Stimulated activated CD8-positive, alpha-beta memory T cell treated with anti-CD3 and anti-CD28 coated beads, Interleukin-7, amount 100 ng/mL, for 4 hours (primary cell): ENCODE measurements around the gene FOXC2.
"Not testable (repeated sequence)": the region's sequence is repeated elsewhere in the genome, so short reads cannot be mapped to it uniquely, and the experiment has no call there.

Experiments
- DNase-seq, 2 donors: peaks; one replicate each; pipeline ENCODE4 v3.0.0-alpha.2; 2020; ENCODE audit warnings: low read depth in 2 of 2

Gene FOXC2

DNA sequence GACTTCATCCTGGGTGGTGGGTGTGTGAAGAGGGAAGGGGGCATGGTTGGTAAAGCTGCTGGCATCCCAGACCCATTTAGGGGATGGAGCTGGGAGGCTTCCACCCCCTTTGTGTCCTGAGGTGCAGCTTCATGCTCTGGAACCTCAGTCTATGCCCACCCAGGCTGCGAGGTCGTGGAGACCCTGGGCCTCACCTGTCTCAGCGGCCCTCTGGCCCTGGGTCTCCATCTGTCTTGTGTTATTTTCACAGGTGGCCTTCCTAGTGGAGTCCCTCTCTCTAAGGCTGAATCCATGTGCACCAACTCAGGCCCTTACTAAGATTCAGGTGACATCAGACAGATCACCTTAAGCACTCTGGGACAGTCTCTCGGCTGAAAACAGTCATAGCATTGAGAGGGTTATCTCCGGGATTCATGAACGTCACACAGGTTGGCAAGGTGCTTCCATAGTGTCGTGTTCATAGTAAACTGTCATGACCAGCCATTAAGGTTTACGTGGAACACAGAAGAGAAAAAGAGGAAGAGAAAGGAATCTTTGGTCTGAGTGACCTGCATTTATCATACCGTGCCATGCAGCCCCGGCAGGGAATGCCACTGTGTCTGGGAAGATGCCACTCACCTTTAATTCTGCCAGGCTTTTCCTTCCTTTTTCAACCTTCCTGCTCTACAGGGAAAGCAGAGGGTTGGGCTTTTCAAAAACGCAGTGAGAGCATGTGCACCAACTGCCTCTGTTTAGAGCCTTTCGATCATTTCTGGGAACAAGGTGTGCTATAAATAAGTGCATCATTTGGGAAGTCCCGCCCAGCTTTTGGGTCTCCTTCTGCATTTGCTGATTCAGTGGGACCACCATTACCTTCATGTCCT is 7.2 kb downstream of the FOXC2 start:
- no peak for DNase-seq

DNA sequence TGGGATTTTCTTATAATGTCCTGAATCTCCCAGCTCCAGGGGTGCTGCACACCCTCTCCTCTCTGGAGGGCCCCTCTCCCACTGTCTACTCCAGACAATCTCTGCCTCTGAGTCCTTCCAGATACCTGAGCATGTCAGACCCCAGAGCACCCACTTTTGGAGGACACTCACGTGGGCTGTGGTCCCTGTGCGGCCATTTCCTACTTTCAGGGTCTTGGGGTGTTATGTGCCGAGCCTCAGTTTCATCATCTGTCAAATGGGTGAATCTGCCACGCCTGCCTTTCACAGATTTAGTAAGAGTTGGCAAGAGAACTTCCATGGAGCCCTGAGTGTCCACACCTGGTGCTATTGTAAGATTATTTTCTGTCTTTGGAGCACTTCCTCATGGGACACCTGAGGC is 8.0 kb downstream of the FOXC2 start:
- DNase-seq: no peak

DNA sequence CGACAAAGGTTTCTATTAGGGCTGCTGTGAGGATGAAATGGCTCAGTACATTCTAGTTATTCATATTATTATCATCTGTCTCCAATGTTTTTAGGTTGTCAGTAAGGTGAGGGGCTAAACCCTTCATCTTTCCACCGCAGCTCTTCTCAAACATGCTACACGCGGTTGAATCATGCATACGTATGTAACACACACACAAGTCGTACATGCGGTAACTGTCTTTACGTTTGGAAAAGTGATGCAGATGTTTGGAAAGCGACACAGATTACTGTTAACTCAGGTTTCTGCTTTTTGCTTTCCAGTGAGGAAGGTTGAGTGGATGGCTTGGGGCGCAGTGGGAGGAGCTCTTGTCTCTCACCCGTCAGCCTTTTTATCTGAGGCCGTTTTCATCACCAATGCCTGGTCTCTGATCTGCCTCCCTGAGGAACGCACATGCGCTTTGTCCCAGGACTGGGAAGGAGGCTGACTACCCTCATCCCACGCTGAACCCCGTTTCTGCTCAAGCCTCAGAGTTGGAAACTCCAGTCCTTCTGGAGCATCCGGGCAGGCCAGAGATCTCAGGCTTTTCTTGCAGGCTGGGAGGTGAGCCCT is 8.6 kb downstream of the FOXC2 start:
- no peak for DNase-seq

DNA sequence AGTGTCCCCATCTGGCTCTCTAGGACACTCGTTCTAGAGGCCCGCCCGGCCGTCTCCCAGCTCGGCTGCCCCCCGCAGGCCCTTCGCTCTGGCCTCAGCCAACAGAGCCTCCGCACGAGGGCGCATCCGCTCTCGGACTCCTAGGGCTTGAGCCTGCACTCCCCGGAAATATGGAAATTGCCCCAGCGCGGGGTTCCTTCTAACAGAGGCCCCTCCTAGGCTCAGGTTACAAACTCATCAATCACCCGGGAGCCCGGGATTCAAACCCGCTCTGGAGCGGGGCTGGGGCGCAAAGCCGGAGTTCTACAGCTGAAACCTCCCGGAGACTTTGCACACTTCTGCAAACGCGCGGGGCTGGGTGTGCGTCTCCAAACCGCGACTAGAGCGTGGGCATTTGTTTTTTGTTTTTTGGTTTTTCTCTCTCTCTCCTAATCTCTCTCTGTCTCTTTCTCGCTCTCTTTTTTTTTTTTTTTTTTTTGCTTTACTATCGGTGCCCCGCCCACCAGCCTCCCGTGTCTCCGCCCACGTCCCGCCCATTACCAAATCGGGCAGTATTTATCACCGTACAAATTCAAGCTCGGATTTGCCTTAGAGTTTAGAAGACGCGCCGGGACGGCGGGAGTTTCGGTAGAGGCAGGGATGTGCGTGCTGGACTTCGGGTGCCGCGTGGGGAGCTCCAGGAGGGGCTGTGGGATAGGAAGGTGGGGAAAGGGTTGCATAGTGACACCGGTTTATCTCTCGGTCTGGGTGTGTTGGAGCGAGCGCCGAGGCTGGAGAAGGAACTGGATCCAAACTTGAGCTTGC is 9.3 kb downstream of the FOXC2 start:
- DNase-seq: no peak

DNA sequence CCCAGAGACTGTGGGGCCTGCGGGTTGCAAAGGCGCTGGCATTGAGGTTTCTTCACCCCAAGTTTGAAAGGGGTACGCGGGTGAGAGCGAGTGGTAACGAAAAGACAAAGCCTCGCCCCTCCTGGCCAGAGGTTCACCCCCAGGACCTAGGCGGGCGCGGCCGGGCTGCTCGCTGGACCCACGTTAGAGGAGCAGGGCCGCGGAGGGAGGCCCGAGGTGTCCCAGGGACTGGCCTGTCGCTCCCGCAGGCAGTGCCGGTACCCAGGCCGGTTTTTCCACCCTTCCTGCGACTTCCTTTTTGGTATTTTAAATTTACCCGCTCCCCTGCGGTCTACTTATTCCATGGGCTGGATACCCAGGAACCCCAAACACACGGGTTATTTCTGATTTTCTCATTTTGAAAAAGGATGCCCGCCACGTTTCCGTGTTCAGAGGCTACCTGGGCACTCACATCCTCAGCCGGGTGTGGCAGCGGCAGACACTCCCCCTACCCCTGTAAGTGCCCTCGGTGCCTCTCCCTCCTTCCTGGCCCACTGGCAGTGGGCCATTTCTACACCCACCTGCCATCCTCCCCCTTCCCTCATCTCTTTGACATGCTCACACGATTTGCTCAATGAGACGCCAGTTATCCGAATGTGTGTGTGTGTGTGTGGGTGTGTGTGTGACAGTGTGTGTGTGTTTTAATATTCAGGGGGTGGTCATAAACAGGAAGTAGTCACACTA is 10.1 kb downstream of the FOXC2 start:
- DNase-seq: no peak

DNA sequence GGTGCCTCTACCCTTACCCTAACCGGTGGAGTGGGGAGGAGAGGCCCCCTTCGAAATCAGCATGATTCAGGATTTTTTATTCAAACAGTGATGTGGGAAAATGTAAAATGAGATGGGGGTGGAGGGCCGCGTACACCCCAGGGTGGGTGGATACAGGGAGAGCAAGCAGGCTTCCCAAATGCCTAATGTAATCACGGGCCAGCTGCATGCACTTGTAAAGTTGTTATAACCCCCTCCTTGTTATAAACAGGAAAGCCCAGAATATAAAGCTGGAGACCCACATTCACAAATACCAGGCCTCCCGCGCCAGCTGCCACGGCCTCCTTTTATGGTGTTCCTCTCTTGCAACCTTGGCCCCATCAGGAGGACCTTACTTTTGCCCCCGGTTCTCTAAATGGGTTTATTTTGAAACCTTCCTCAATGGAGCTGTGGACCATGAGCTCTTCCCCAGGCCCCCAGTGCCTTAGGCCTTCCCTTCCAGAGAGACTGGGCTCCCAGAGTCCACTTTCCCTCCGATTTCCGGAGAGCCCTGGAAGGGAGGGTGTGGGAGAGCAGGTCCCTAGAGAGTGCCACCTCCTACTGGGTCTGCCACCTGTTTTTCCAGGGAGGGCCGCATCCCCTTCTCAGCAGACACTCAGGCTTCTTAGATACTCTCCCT is 10.8 kb downstream of the FOXC2 start:
- no peak for DNase-seq

DNA sequence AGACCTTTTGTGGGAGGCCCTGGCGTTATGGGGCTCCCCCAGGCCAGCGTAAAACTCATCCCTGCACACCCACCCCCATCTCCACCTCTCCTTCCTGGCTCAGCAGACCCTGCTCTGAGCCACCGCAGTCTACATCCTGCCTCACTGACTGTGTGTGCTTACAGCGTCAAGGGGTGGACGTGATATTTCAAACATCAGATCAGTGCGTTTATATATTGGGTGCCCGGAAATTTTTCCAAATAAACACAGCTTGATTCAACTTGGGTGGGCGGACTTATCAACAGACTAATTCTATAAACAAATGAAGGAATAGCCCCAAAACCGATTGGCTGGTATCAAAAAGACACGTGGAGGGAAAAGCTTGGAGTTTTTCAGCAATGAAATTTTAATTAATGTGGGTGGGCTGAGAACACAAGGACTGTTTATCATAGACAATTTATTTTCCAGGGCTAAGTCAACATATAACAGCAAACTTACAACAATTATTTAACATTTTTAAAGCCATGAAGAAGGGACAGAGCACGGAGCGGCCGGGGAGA is 11.5 kb downstream of the FOXC2 start, which contains the start of gene FOXL1:
FOXL1 (plus strand) TSS at position 489 of the 539 bp plus-strand sequence. CDS start 175 bp downstream, outside the sequence.
- no peak for DNase-seq

DNA sequence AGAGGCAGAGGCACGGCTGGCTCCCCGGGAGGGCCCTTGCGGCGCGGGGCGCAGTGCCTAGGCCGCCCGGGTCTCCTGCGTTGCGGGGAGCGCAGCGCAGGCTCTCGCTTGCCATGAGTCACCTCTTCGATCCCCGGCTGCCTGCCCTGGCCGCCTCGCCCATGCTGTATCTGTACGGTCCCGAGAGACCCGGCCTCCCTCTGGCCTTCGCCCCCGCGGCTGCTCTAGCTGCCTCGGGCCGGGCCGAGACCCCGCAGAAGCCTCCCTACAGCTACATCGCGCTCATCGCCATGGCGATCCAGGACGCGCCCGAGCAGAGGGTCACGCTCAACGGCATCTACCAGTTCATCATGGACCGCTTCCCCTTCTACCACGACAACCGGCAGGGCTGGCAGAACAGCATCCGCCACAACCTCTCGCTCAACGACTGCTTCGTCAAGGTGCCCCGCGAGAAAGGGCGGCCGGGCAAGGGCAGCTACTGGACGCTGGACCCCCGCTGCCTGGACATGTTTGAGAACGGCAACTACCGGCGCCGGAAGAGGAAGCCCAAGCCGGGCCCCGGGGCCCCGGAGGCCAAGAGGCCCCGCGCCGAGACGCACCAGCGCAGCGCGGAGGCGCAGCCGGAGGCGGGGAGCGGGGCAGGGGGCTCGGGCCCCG is 12.1 kb downstream of the FOXC2 start:
- no peak for DNase-seq

DNA sequence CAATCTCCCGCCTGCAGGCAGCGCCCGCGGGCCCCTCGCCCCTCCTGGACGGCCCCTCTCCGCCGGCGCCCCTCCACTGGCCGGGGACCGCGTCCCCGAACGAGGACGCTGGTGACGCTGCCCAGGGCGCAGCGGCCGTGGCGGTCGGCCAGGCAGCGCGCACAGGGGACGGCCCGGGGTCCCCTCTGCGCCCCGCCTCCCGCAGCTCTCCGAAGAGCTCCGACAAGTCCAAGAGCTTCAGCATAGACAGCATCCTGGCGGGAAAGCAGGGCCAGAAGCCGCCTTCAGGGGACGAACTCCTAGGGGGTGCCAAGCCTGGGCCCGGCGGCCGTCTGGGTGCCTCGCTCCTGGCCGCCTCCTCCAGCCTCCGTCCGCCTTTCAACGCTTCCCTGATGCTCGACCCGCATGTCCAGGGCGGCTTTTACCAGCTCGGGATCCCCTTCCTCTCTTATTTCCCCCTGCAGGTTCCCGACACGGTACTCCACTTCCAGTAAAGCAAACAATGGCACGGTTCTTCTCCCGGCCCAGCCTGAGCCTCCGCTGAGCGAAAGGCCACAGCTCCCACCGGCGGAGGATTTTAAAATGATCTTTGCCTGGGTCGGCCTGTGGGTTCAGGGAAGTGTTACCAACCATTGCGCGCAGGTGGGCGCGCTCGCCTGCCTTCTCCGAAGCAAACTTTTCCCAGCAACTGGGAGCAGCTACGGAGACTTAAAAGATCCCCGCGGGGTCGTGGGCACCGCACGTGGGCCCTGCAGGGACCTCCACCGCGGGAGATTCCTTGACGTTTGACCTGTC is 12.8 kb downstream of the FOXC2 start:
- no peak for DNase-seq

DNA sequence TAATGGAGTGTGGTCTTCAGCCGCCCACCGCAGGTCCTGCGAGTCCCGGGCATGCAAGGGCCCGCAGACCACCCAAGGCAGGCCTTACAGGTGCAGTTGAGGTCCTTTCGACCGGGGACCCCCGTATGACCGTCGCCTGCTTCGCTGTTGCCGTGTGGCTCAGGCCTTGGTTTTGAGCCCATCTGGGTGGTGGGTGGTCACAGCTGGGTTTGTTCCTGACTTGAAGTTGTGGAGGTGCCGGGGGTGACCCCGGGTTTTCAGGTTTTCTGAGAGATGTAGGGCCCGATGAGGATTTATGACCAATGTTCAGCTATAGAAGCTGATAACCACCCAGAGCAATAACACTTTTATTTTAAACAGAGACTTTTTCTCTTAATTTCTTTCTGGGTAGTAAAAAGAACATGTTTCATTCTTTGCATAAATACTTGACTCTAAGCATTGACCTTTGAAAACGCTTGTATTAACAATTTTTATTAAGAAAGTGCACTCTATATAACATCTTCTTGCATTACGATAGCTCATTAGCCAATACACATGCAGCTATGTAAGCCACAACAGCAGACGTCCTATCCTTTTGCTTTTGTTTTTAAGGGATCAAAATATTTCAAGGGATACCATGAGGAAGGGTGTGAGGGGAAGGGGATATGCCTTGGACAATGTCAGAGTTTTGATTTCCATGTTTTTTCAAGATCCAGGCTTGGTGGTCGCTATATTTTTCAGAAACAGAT is 13.6 kb downstream of the FOXC2 start:
- DNase-seq: no peak

DNA sequence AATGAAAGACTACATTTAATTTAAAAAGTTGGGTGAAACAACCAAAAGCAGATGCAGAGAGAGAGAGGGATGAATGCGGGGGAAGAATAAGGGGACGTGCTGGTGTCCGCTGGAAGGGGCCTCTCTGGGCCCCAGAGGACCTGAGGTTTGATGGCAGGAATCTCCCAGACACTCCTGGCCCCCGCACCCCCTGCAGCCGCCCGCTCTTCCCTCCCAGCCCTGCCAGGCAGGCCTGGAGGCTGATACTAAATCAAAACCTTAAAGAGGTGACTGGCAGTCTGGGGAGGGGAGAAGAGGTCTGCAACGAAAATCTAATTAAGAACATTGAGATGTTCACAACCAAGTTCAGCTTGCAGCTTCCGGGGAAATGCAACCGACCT is 14.2 kb downstream of the FOXC2 start:
- DNase-seq: no peak

DNA sequence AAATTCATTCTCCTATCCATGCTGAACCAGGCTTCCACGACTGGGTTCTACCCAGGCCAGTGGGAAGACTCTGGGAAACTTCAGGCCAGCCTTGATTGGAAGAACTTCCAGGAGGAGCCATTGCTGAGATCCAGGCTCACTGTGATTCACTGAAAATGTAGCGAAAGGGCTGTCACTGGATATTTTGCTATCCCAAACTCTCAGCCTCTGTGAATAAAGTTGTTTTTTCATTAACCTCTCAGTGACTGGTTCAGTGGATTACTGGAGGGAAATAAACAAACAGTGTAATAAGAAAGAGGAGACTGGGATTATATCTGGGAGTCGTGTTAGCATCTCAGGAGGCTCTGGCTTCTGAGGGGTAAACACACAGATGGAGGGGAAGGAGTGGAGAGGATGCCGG is 14.8 kb downstream of the FOXC2 start:
- no peak for DNase-seq

DNA sequence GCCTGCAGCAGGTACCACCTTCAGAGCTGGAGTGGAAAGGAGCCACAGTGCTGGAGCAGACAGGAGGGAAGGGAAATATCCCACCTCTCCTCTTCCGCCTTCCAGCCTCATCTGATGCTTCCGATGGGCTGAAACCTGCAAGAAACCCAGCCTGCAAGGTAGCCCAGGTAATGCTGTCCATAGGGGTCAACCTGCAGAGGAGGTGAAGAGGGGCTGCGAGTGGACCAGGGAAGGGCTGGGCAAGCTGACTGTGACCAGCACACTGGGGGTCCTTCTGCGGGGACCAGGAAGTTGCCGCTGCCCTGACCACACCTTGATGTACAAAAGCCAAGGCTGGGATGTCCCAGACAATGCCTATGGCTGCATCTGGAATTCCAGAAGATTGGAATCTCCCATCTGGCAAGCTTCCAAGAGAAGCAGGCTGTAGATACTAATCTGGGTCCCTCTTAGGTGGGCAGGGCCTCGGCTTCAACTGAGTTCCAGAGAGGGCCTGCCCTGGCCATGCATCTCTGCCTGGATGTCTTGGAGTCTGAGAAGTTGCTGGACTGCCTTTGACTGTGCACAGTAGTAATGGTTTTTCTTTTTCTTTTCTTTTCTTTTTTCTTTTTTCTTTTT is 17.5 kb downstream of the FOXC2 start:
- no peak for DNase-seq

DNA sequence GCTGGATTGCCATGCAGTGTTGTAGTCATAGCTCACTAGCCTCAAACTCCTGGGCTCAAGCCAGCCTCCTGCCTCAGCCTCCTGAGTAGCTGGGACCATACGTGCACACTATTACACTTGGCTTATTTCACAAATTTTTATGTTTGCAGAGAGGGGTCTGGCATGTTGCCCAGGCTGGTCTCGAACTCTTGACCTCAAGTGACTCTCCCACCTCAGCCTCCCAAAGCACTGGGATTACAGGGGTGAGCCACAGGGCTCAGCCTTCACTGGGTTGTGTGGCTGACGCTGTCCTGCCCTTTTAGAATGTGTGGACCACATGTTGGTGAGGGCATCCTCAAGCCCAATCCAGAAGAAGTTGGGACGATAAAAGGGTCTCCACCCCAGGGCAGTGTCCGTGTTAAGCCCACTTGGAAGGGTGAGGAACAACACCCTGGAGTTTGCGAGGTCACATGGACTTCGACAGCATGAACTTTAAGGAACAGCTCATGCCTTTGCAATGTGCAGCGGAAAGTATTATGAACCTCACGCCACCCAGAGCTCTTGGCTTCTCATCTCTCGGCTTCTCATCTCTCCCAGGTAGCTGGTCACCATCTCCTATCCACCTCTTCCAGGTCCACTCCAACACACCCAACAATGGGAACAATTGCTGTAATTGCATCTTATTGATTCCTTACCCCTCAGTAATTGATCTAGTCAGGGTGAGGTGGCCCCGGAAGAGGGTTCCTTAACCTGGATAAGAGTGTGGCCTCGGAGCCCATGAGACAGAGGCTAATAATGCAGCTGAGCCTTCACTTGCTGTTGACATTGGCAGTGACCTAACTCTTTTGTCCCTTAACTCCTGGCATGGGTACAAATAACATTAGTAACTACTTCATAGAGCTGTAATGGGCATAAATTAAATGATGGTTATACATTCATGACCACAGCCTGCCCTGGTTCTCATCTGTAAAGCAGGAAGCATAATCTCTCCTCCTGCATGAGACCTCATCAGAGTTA is 18.4 kb downstream of the FOXC2 start:
- no peak for DNase-seq

DNA sequence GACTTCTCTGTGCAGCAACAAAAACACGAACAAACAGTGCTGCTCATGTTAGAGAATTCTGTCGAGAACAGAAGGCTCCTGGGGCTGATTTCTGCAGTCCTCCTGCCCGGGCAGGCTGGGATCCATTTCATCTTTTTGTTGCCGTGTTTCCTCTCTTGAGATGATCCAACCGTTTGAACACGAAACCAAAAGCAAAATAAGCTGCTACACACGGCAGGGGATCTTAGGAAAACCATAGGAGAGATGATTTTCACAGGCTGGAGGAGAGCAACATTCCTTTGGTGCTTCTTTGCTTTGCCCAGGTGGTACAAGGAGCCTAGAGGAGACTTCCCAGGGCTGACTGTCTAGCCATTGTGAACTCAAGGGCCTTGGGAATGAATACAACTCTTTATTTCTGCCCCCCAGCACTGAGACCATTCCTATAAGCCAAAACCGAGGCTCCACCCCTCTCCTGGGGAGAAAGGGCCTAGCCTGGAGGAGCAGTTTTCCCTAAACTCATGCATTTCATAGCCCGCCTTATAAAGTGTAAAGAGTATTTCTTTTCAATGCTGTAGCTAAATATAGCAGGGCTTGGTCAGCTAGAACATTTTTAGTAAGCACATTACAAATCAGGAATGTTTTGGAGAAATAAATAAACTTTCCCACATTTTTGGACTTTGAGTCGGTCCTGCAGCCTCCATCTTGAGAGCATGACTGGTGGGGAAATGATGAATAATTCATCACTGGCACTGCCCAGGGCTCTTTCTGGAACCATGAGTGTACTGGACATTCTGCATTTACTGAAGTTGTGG is 19.4 kb downstream of the FOXC2 start:
- no peak for DNase-seq

DNA sequence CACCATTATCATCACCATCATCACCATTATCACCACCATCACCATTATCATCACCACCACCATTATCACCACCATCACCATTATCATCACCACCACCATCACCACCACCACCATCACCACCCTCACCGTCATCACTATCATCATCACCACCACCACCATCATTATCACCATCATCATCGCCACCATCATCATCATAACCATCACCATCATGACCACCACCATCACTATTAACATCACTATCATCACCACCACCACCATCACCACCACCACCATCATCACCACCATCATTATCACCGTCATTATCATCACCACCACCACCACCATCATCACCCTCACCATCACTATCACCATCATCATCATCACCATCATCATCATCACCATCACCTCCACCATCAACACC is 20.9 kb downstream of the FOXC2 start:
- DNase-seq: no peak

DNA sequence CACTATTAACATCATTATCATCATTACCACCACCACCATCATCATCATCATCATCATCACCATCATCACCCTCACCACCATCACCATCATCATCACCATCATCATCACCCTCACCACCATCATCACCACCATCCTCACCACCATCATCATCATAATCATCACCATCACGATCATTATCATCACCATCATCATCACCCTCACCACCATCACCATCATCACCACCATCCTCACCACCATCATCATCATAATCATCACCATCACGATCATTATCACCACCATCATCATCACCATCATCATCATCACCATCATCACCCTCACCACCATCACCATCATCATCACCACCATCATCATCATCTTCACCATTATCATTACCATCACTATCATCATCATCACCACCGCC is 21.3 kb downstream of the FOXC2 start:
- not testable (repeated sequence) for DNase-seq
